ENCODE measurements around the gene TP53I11. TPM values are rescaled to one million over a fixed set of nuclear protein-coding genes. Genes with fewer than 3 reads are reported as not detected.

TP53I11 gene
- total RNA-seq, 1 experiment from 2014 or later: 94.2 TPM

GRCh38 chr11:44992181-44992582 lies 41.5 kb upstream of the TP53I11 start:
- WGBS (ENCODE audit: extremely low coverage, insufficient read length, low lambda C conversion rate): no CpG with 5 or more reads among the region's 3 CpGs
- no peak overlapping the region for H3K9ac ChIP-seq (ENCODE audit: extremely low read depth, insufficient read length, low read length)
- peak; percentile 15 for DNase-seq
- Mint-ChIP-seq H3K9me3 (no peaks in the 10 kb centered on the region), H3K27me3 (ENCODE audit: low read depth) (peaks cover 13% of the 10 kb centered on the region), H3K4me1 (peaks cover 27 to 36% of the 10 kb centered on the region in 2 experiments), H3K4me3 (no peak overlapping the region), H3K36me3 (ENCODE audit: insufficient read depth in 1 of 3, low read depth in 3 of 3) (no peaks in the 10 kb centered on the region), H3K27ac (no peak overlapping the region)
- no peaks in the 10 kb centered on the region for H4K20me1 ChIP-seq (ENCODE audit: control insufficient read depth, insufficient read depth, insufficient read length)
- H4K8ac ChIP-seq (replicated peaks; ENCODE audit: insufficient read length, low read depth, low read length): no peak overlapping the region
- no peak overlapping the region for H3K14ac ChIP-seq (ENCODE audit: insufficient read depth, low read length)
- H3K79me2 ChIP-seq (ENCODE audit: insufficient read depth, low read length): no peaks in the 10 kb centered on the region
- no peak overlapping the region for H3K4ac ChIP-seq (ENCODE audit: low read depth, low read length)
- no peak for TF ChIP-seq CTCF (conservative IDR thresholded peaks at IDR 0.05)
- no peak overlapping the region for H2BK15ac ChIP-seq (ENCODE audit: low read depth, low read length)
- no peak overlapping the region for H2AFZ ChIP-seq (ENCODE audit: low read length)
- H2BK120ac ChIP-seq (ENCODE audit: low read depth, low read length, poor library complexity, severe bottlenecking): no peak overlapping the region
- no peaks in the 10 kb centered on the region for H3K9me3 ChIP-seq (ENCODE audit: control insufficient read depth, low read depth, low read length)
- H3K23ac ChIP-seq (ENCODE audit: insufficient read length, low read depth, low read length): no peak overlapping the region
- no peak overlapping the region for H4K91ac ChIP-seq (ENCODE audit: insufficient read length, low read depth, low read length)
- no peak overlapping the region for H3K18ac ChIP-seq (ENCODE audit: insufficient read length, low read depth, low read length)
- H3K23me2 ChIP-seq (ENCODE audit: insufficient read length, low read depth, low read length, poor library complexity, severe bottlenecking): no peaks in the 10 kb centered on the region
- no peak overlapping the region for H2AK5ac ChIP-seq (ENCODE audit: insufficient read length, low read length)
- no peak overlapping the region for H3K27ac ChIP-seq (ENCODE audit: insufficient read length, low read depth, low read length)
- H3T11ph ChIP-seq (ENCODE audit: low read length): no peak overlapping the region
- H2BK12ac ChIP-seq (ENCODE audit: insufficient read length, low read depth, low read length): no peak overlapping the region
- H3K4me1 ChIP-seq (ENCODE audit: insufficient read depth, low read length): no peaks in the 10 kb centered on the region
- H3K79me1 ChIP-seq (ENCODE audit: insufficient read depth, low read depth, low read length, poor library complexity, severe bottlenecking): no peaks in the 10 kb centered on the region
- H3K56ac ChIP-seq (ENCODE audit: insufficient read length, low read depth, low read length): no peak overlapping the region
- H2BK20ac ChIP-seq (ENCODE audit: low read depth, low read length, poor library complexity, severe bottlenecking): no peak overlapping the region
- no peak overlapping the region for H2BK5ac ChIP-seq (ENCODE audit: insufficient read length, low read length)
- no peaks in the 10 kb centered on the region for H3K27me3 ChIP-seq (ENCODE audit: insufficient read depth, low read length)
- H3K4me2 ChIP-seq (ENCODE audit: insufficient read depth, insufficient read length, low read length): no peak overlapping the region
- H4K5ac ChIP-seq (ENCODE audit: insufficient read length, low read depth, low read length): no peak overlapping the region
